Measurements from ENCODE around the gene ACTRT2. TPM values are rescaled to one million over a fixed set of nuclear protein-coding genes. Genes with fewer than 3 reads are reported as not detected.

The ACTRT2 gene
- total RNA-seq, 1 donor, result not detected

DNA sequence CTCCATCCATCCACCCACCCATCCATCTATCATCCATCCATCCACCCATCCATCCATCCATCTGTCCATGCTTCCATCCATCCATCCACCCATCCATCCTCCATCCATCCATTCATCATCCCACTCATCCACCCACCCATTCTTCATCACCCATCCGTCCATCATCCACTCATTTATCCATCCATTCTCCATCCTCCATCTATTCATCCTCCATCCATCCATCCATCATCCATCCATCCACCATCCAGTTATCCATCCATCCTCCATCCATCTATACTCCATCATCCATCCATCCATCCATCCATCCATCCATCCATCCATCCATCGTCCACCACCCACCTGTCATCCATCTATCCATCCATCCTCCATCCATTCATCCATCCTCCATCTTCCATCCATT is 32.1 kb upstream of the ACTRT2 start:
- TF ChIP-seq, protein P1, sequence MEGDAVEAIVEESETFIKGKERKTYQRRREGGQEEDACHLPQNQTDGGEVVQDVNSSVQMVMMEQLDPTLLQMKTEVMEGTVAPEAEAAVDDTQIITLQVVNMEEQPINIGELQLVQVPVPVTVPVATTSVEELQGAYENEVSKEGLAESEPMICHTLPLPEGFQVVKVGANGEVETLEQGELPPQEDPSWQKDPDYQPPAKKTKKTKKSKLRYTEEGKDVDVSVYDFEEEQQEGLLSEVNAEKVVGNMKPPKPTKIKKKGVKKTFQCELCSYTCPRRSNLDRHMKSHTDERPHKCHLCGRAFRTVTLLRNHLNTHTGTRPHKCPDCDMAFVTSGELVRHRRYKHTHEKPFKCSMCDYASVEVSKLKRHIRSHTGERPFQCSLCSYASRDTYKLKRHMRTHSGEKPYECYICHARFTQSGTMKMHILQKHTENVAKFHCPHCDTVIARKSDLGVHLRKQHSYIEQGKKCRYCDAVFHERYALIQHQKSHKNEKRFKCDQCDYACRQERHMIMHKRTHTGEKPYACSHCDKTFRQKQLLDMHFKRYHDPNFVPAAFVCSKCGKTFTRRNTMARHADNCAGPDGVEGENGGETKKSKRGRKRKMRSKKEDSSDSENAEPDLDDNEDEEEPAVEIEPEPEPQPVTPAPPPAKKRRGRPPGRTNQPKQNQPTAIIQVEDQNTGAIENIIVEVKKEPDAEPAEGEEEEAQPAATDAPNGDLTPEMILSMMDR (IDR thresholded peaks at IDR 0.05; ENCODE audit: insufficient read depth, low read length), result no peak
- DNase-seq (ENCODE audit: low read depth), result no peak

DNA sequence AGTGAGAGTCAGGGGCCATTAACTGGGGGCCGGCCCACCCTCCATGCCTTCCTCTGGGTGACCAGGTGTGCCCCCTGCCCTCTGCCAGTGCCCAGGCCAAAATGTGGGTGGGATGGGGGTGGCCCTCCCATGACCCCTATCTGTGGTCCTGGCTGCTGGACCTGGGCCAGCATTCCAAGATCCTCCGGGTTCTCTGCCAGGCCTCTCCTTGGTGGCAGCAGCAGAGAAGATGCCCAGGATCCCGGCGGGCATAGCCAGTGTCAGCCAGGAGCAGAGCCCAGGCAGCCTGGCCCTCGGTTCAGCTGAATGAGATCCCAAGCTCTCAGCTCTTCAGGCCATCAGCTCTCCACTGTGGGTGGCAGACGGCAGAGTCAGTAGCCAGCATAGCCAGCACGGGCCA is 31.3 kb upstream of the ACTRT2 start:
- TF ChIP-seq, protein P1 (IDR thresholded peaks at IDR 0.05; ENCODE audit: insufficient read depth, low read length), result no peak
- DNase-seq (ENCODE audit: low read depth), result no peak
- no peak overlapping the region for H3K4me3 ChIP-seq (ENCODE audit: low read depth, low read length)

More for the DNA sequence above, 32.1 kb upstream of the ACTRT2 start:
- H3K4me3 ChIP-seq (ENCODE audit: low read depth, low read length), result no peak overlapping the region

DNA sequence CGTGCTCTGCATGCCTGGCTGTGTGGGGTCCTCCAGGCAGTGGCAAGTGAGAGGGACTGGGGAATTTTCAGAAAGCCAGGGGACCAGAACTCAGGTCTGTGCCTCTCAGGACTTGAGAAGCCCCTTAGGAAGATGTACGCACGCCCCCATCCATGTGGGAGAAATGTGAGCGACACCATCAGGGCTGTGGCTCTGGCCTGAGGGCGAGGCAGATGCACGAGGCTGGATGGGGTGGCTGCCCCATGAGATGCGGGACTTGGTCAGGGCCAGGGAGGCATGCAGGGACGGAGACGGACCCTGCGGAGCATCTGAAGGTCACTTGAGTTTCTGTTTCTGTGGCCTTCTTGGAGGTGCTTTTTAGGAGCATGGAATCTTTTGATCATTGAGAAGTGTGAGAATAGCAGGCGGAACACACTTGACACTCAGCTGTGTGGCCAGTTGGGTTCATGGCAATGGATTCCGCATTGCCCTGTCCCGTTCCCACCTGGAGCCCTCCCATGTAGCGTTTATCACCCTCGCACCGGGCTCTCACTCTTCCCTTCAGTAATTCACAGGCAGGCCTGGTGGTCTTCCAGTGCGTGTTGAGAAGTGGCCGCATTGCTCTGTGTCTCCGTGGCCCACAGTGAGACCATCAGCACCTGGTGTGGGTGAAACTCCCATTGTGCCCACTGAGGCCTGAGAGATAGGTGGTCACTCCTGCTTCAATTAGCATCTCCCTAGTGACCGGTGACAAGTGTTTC is 30.7 kb upstream of the ACTRT2 start:
- no peak for DNase-seq (ENCODE audit: low read depth)
- H3K4me3 ChIP-seq (ENCODE audit: low read depth, low read length), result no peak overlapping the region
- TF ChIP-seq, protein P1 (IDR thresholded peaks at IDR 0.05; ENCODE audit: insufficient read depth, low read length), result no peak

DNA sequence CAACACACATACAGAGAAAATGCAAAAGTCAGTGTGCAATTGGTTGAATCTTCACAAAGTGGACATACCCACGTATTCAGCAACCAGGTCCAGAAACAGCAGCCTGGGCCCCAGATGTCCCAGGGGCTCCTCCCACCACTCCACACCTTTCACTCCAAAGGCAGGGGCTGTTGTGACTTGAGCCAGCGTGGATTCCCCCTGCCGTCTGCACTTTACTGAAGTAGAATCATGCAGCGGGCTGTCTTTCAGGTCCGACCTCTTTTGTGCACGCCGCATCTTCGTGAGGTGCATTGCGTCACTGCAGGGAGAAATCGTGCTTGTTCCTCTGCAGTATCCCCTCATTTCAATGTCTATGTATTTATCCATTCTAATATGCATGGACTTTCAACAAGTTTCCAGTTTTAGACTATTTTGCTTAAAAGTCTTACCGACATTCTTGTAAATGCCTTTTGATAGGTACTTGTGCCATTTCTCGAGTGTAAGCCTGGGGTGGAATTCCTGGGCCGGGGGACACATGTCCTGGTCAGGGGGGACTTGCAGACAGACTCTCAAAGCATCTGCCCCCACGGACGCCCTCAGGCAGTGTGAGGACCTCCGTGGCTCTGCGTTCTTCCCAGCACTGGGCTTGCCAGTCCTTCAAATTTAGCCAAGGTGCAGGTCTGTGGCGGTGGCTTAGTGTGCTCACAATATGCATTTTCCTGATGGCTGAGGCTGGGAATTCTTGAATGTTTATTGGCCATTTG is 29.3 kb upstream of the ACTRT2 start:
- DNase-seq (ENCODE audit: low read depth), result no peak
- no peak overlapping the region for H3K4me3 ChIP-seq (ENCODE audit: low read depth, low read length)
- TF ChIP-seq, protein P1 (IDR thresholded peaks at IDR 0.05; ENCODE audit: insufficient read depth, low read length), result no peak

DNA sequence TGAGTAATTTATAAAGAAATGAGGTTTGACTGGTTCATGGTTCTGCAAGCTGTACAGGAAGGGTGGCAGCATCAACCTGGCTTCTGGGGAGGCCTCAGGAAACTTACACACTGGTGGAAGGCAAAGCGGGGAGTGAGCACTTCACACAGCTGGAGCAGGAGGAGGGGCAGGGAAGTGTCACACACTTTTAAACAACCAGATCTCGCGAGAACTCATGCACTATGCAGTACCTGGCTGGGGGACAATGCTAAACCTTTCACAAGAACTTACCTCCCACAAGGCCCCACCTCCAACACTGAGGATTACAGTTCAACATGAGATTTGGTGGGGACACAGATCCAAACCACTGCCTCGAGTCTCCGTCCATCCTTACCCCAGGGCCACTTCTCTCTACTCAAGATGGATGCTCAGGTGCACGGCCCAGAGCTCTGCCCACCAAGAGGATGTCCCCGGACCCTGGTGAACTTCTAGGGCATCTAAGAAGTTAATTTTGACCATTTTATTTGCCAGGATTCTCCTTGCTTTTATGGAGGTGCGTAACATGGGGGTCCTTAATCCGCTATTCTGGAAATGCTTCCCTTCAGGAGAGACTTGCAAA is 22.7 kb upstream of the ACTRT2 start:
- TF ChIP-seq, protein P1 (IDR thresholded peaks at IDR 0.05; ENCODE audit: insufficient read depth, low read length), result no peak
- DNase-seq (ENCODE audit: low read depth), result no peak
- no peak overlapping the region for H3K4me3 ChIP-seq (ENCODE audit: low read depth, low read length)

DNA sequence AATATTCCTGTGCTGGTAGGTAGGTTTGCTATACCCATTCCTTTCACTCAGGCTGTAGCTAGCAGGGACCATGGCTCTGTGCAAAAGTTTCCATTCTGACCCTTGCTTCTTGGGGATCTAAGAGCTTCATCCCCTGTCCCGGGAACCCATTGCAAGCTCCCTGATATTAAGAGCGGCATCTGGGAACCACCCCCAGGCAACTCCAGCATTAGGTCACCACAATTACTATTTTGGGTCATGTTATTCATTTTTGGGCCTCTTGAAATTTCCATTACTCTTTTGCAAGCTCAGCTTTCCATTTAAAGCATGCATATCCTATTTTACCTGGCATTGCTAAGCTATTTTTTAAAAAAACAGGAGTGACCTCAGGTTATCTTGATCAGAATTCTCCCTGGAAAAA is 22.1 kb upstream of the ACTRT2 start:
- DNase-seq (ENCODE audit: low read depth), result no peak
- TF ChIP-seq, protein P1 (IDR thresholded peaks at IDR 0.05; ENCODE audit: insufficient read depth, low read length), result no peak
- no peak overlapping the region for H3K4me3 ChIP-seq (ENCODE audit: low read depth, low read length)

All from fibroblast of the aortic adventitia (primary cell).